HG03521 (cell line): Measurements from ENCODE around the gene WFDC2.

Experiments used
- ATAC-seq: cut with Tn5 transposase; IDR thresholded peaks from one replicate; pipeline ENCODE4 v1.9.1; 2021; ENCODE audit warnings: mild to moderate bottlenecking, moderate library complexity; ENCODE audit not compliant: unreplicated experiment

WFDC2 gene

GRCh38 chr20:45469336-45470261 lies at the start of gene WFDC2:
WFDC2 (plus strand) TSS chr20:45469753; CDS start chr20:45469782, 29 bp downstream.
- no peak for ATAC-seq

GRCh38 chr20:45420125-45420524 lies 49.4 kb upstream of the WFDC2 start:
- no peak for ATAC-seq

GRCh38 chr20:45423700-45424099 lies 45.9 kb upstream of the WFDC2 start:
- no peak for ATAC-seq

- ATAC-seq = no peak
These were observed 44.0 kb upstream of the WFDC2 start for GRCh38 chr20:45425561-45425960.

- ATAC-seq = no peak
These were observed 43.1 kb upstream of the WFDC2 start for GRCh38 chr20:45426320-45427016.

- ATAC-seq = no peak
These were observed 42.1 kb upstream of the WFDC2 start for GRCh38 chr20:45427236-45428149.

- ATAC-seq = no peak
These were observed 39.9 kb upstream of the WFDC2 start for GRCh38 chr20:45429618-45430017.

- ATAC-seq = peak; percentile 64
These were observed 37.3 kb upstream of the WFDC2 start for GRCh38 chr20:45432294-45432693.

- no peak for ATAC-seq
These were observed 36.2 kb upstream of the WFDC2 start for GRCh38 chr20:45433316-45433715.

- ATAC-seq = no peak
These were observed 35.6 kb upstream of the WFDC2 start for GRCh38 chr20:45433976-45434375.

- peak; percentile 79 for ATAC-seq
These were observed 32.6 kb upstream of the WFDC2 start for GRCh38 chr20:45436732-45437485.

- no peak for ATAC-seq
These were observed 29.1 kb upstream of the WFDC2 start for GRCh38 chr20:45440424-45440823.

GRCh38 chr20:45440891-45441685 lies 28.5 kb upstream of the WFDC2 start:
- no peak for ATAC-seq

GRCh38 chr20:45441746-45442145 lies 27.8 kb upstream of the WFDC2 start:
- no peak for ATAC-seq

GRCh38 chr20:45444050-45444449 lies 25.5 kb upstream of the WFDC2 start:
- ATAC-seq = no peak

GRCh38 chr20:45445805-45446562 lies 23.6 kb upstream of the WFDC2 start:
- no peak for ATAC-seq

GRCh38 chr20:45448270-45448669 lies 21.3 kb upstream of the WFDC2 start:
- no peak for ATAC-seq

GRCh38 chr20:45449528-45449927 lies 20.0 kb upstream of the WFDC2 start:
- ATAC-seq = no peak
